WTC11 (cell line): ENCODE results near the gene DLL4. TPM values are rescaled to one million over a fixed set of nuclear protein-coding genes. Genes with fewer than 3 reads are reported as not detected.

ENCODE experiments used
- ATAC-seq: fragments of 200-7000 bp; cut with Tn5 transposase; 2 replicates; pipeline ENCODE4 v1.10.0; 2021; ENCODE audit warnings: mild to moderate bottlenecking, moderate library complexity
- CTCF ChIA-PET: fragments of 300-600 bp; sonication (Branson Sonifier 250); formaldehyde crosslinking; loops from one replicate; lab custom pipeline; 2021; ENCODE audit warnings: antibody characterized with exemption; lab: Charles Lee
- POLR2A ChIA-PET: fragments of 350-600 bp; sonication (Branson Sonifier 250); formaldehyde crosslinking; loops from one replicate; lab custom pipeline; 2021; ENCODE audit warnings: antibody characterized with exemption; lab: Charles Lee
- DNase-seq: peaks from one replicate; pipeline ENCODE4 v3.0.0; 2021; ENCODE audit warnings: low spot score
- H3K27ac Mint-ChIP-seq: 2 replicates; pipeline ENCODE4 v1.8.0; 2021; ENCODE audit warnings: mixed read lengths
- H3K27me3 Mint-ChIP-seq: 2 replicates; pipeline ENCODE4 v1.8.0; 2021; ENCODE audit warnings: low read depth, mild to moderate bottlenecking, moderate library complexity, mixed read lengths
- H3K36me3 Mint-ChIP-seq: 2 replicates; pipeline ENCODE4 v1.8.0; 2021; ENCODE audit warnings: mixed read lengths
- H3K4me1 Mint-ChIP-seq: 2 replicates; pipeline ENCODE4 v1.8.0; 2022; ENCODE audit warnings: mixed read lengths
- H3K4me3 Mint-ChIP-seq: 2 replicates; pipeline ENCODE4 v1.8.0; 2021; ENCODE audit warnings: mild to moderate bottlenecking, moderate library complexity, mixed read lengths
- H3K9me3 Mint-ChIP-seq: 2 replicates; pipeline ENCODE4 v1.8.0; 2021; ENCODE audit warnings: mixed read lengths
- ATF1 ChIP-seq: sonication (generic); formaldehyde crosslinking; IDR thresholded peaks from 2 replicates; pipeline ENCODE4 v1.8.1; 2023; ENCODE audit warnings: mild to moderate bottlenecking, moderate library complexity, missing genetic modification reagents
- ATF2 ChIP-seq: sonication (generic); formaldehyde crosslinking; IDR thresholded peaks from 2 replicates; pipeline ENCODE4 v1.8.1; 2022; ENCODE audit warnings: low read depth, missing genetic modification reagents, borderline replicate concordance
- CBFB ChIP-seq: sonication (generic); formaldehyde crosslinking; IDR thresholded peaks from 2 replicates; pipeline ENCODE4 v1.8.1; 2022; ENCODE audit warnings: mild to moderate bottlenecking, low read depth, missing genetic modification reagents
- CDX4 ChIP-seq: fragments of 250-450 bp; sonication (Bioruptor Pico); IDR thresholded peaks from 2 replicates; pipeline ENCODE4 v1.9.0; 2021; ENCODE audit warnings: moderate library complexity, mild to moderate bottlenecking, inconsistent platforms, borderline replicate concordance
- EMX1 ChIP-seq: fragments of 250-450 bp; sonication (Bioruptor Pico); IDR thresholded peaks from 2 replicates; pipeline ENCODE4 v1.8.0; 2021; ENCODE audit warnings: mild to moderate bottlenecking
- FOXP1 ChIP-seq: sonication (generic); formaldehyde crosslinking; IDR thresholded peaks from 2 replicates; pipeline ENCODE4 v1.8.0; 2022; ENCODE audit warnings: missing genetic modification reagents, mild to moderate bottlenecking, moderate library complexity, borderline replicate concordance
- JUN ChIP-seq: sonication (generic); formaldehyde crosslinking; IDR thresholded peaks from 2 replicates; pipeline ENCODE4 v1.8.0; 2023; ENCODE audit warnings: mild to moderate bottlenecking, missing genetic modification reagents
- MYBL2 ChIP-seq: sonication (generic); formaldehyde crosslinking; IDR thresholded peaks from 2 replicates; pipeline ENCODE4 v1.8.1; 2023; ENCODE audit warnings: mild to moderate bottlenecking, moderate library complexity, missing genetic modification reagents
- NFYB ChIP-seq: sonication (generic); formaldehyde crosslinking; conservative IDR thresholded peaks from 2 replicates; pipeline ENCODE4 v1.8.0; 2022; ENCODE audit warnings: low read depth, missing genetic modification reagents
- PREB ChIP-seq: sonication (generic); formaldehyde crosslinking; IDR thresholded peaks from 2 replicates; pipeline ENCODE4 v1.8.1; 2022; ENCODE audit warnings: mild to moderate bottlenecking, missing genetic modification reagents, moderate library complexity, borderline replicate concordance
- RELA ChIP-seq: sonication (generic); formaldehyde crosslinking; IDR thresholded peaks from 2 replicates; pipeline ENCODE4 v1.8.1; 2022; ENCODE audit warnings: missing genetic modification reagents, mild to moderate bottlenecking, borderline replicate concordance
- STAT6 ChIP-seq: sonication (generic); formaldehyde crosslinking; conservative IDR thresholded peaks from 2 replicates; pipeline ENCODE4 v1.8.1; 2023; ENCODE audit warnings: mild to moderate bottlenecking, low read depth, missing genetic modification reagents, moderate library complexity
- TCF7 ChIP-seq: sonication (generic); formaldehyde crosslinking; IDR thresholded peaks from 2 replicates; pipeline ENCODE4 v1.8.0; 2022; ENCODE audit warnings: mild to moderate bottlenecking, low read depth, missing genetic modification reagents, moderate library complexity
- ZNF121 ChIP-seq: sonication (generic); formaldehyde crosslinking; IDR thresholded peaks from 2 replicates; pipeline ENCODE4 v1.8.0; 2023; ENCODE audit warnings: missing genetic modification reagents
- ZNF232 ChIP-seq: sonication (generic); formaldehyde crosslinking; IDR thresholded peaks from 2 replicates; pipeline ENCODE4 v1.8.0; 2022; ENCODE audit warnings: mild to moderate bottlenecking, missing genetic modification reagents
- ZNF263 ChIP-seq: sonication (generic); formaldehyde crosslinking; IDR thresholded peaks from 2 replicates; pipeline ENCODE4 v1.8.1; 2022; ENCODE audit warnings: low read depth, mild to moderate bottlenecking, moderate library complexity, missing genetic modification reagents
- ZNF317 ChIP-seq: sonication (generic); formaldehyde crosslinking; IDR thresholded peaks from 2 replicates; pipeline ENCODE4 v1.8.1; 2023; ENCODE audit warnings: low read depth, mild to moderate bottlenecking, moderate library complexity, missing genetic modification reagents, borderline replicate concordance
- total RNA-seq: library from RNA; stranded (reverse); gene quantifications from 3 replicates; pipeline ENCODE4 v1.2.3, GENCODE V29; 2021

Gene DLL4
- total RNA-seq, 1 experiment from 2014 or later, result 0.94 TPM

GRCh38 chr15:40943764-40944365 lies 14.7 kb downstream of the DLL4 start (continued):
- TF ChIP-seq ATF2 (no peak), ZNF232 (no peak), EMX1 (CRISPR knock-in tag) (no peak), RELA (CRISPR knock-in tag) (no peak), ATF1 (CRISPR knock-in tag) (no peak), NFYB (CRISPR knock-in tag) (no peak), ZNF263 (CRISPR knock-in tag) (no peak), JUN (CRISPR knock-in tag) (no peak), STAT6 (CRISPR knock-in tag) (no peak)

- CTCF ChIA-PET, result no interaction called here
- Mint-ChIP-seq H3K4me1 (peaks cover 26% of the 10 kb centered on the region), H3K36me3 (no peaks in the 10 kb centered on the region), H3K27me3 (peaks cover 31% of the 10 kb centered on the region), H3K4me3 (no peak overlapping the region), H3K9me3 (no peaks in the 10 kb centered on the region), H3K27ac (no peak overlapping the region)
- no peak for TF ChIP-seq PREB (CRISPR knock-in tag)
- no peak for TF ChIP-seq ZNF121 (CRISPR knock-in tag)
- TF ChIP-seq CBFB, result no peak
- no peak for TF ChIP-seq MYBL2 (CRISPR knock-in tag)
- TF ChIP-seq CDX4 (CRISPR knock-in tag), result no peak
- TF ChIP-seq FOXP1 (CRISPR knock-in tag), result no peak
- TF ChIP-seq ZNF317 (CRISPR knock-in tag), result no peak
- no peak for TF ChIP-seq TCF7
- ATAC-seq (no peak), DNase-seq (no peak)
- POLR2A ChIA-PET, result interaction anchor here (5.0 kb wide), 1 partner anchor 9 kb away, joined by 80 read pairs; the partner anchor contains the start of gene CHAC1
Measured at GRCh38 chr15:40944510-40945296, 15.6 kb downstream of the DLL4 start.
